ENCODE data around the gene SPATA2L.
A peak's percentile ranks its signal among the peaks of the same experiment; 100 is the strongest.

SPATA2L gene

GRCh38 chr16:89701425-89702406, at the start of gene SPATA2L:
SPATA2L (minus strand) TSS chr16:89701705; CDS start chr16:89701232, 473 bp downstream.
- DNase-seq (ENCODE audit: low read depth), result peak; percentile 98
- H3K4me3 ChIP-seq (ENCODE audit: low read depth, low read length), result peak within 1 kb of the TSS; percentile 76
- peak; percentile 32 for TF ChIP-seq CTCF (IDR thresholded peaks at IDR 0.05; ENCODE audit: insufficient read depth, low read depth, low read length, missing control alignments)

- no peak for DNase-seq (ENCODE audit: low read depth)
- TF ChIP-seq CTCF (IDR thresholded peaks at IDR 0.05; ENCODE audit: insufficient read depth, low read depth, low read length, missing control alignments), result no peak
- H3K4me3 ChIP-seq (ENCODE audit: low read depth, low read length), result no peak overlapping the region
Observed at GRCh38 chr16:89749637-89750036, 48.1 kb upstream of the SPATA2L start.

- H3K4me3 ChIP-seq (ENCODE audit: low read depth, low read length), result no peak overlapping the region
- TF ChIP-seq CTCF (IDR thresholded peaks at IDR 0.05; ENCODE audit: insufficient read depth, low read depth, low read length, missing control alignments), result no peak
- no peak for DNase-seq (ENCODE audit: low read depth)
Observed at GRCh38 chr16:89748921-89749320, 47.4 kb upstream of the SPATA2L start.

DNA sequence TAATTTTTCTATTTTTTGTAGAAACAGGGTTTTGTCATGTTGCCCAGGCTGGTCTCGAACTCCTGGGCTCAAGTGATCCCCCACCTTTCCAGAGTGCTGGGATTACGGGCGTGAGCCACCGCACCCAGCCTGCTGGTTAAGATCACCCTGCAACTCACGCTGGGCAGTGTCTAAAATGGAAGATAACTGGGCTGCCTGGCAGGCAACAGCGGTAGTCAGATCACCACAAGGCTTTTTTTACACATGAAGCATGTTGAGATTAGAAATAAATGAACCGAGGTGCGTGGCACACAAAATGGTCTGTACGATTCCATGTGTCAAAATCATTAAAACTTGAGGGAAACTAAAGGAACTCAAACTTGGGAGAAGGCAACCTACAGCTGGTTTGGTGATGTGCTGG, 46.6 kb upstream of the SPATA2L start:
- no peak overlapping the region for H3K4me3 ChIP-seq (ENCODE audit: low read depth, low read length)
- DNase-seq (ENCODE audit: low read depth), result no peak
- TF ChIP-seq CTCF (IDR thresholded peaks at IDR 0.05; ENCODE audit: insufficient read depth, low read depth, low read length, missing control alignments), result no peak

DNA sequence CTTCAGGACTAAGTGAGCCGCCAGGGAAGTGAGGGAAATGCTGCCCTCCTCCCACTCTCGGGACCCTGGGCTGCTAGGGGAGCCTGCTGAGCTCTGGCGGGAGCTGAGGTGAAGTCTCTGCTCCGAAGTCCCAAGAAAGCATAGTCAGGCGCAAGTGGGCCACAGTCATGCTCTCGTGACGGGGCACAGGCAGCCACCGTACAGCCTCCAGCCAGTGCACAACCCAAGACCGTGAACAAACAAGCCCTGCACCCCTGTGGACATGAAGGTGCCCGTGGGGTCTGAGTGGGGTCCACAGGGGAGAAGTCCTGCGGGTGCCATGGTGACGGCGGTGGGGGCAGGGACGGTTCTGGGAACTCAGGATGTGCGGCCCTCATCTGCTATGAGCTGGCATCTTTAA, 44.5 kb upstream of the SPATA2L start:
- H3K4me3 ChIP-seq (ENCODE audit: low read depth, low read length), result no peak overlapping the region
- TF ChIP-seq CTCF (IDR thresholded peaks at IDR 0.05; ENCODE audit: insufficient read depth, low read depth, low read length, missing control alignments), result no peak
- DNase-seq (ENCODE audit: low read depth), result no peak

- DNase-seq (ENCODE audit: low read depth), result no peak
- no peak overlapping the region for H3K4me3 ChIP-seq (ENCODE audit: low read depth, low read length)
- no peak for TF ChIP-seq CTCF (IDR thresholded peaks at IDR 0.05; ENCODE audit: insufficient read depth, low read depth, low read length, missing control alignments)
Observed at GRCh38 chr16:89744813-89745212, 43.3 kb upstream of the SPATA2L start.

All from GM12865 (cell line).